COLO668 (cell line): Measurements from ENCODE around the gene WWC2.

ENCODE experiments used
- DNase-seq: peaks from one replicate; lab custom pipeline; 2025; ENCODE audit not compliant: unreplicated experiment; lab: John Stamatoyannopoulos, UW

Gene WWC2

DNA sequence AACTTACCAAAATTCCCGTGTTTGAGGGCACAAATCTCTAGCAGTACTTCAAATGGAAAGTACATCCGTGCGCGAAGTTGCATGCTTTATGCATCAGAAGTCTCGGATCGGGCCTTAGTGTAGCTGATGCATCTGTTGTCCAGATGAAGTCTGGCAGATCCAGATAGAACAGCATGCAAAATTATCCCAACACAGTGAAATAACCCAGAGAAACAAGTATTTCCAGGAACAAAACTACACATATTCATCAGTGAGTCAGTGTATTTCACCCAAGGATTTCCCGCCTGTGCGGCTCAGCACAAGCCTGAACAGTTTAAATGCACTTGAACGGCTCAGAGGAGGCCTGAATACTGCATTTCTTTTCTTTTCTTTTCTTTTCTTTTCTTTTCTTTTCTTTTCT is 250.6 kb downstream of the WWC2 start:
- no peak for DNase-seq

DNA sequence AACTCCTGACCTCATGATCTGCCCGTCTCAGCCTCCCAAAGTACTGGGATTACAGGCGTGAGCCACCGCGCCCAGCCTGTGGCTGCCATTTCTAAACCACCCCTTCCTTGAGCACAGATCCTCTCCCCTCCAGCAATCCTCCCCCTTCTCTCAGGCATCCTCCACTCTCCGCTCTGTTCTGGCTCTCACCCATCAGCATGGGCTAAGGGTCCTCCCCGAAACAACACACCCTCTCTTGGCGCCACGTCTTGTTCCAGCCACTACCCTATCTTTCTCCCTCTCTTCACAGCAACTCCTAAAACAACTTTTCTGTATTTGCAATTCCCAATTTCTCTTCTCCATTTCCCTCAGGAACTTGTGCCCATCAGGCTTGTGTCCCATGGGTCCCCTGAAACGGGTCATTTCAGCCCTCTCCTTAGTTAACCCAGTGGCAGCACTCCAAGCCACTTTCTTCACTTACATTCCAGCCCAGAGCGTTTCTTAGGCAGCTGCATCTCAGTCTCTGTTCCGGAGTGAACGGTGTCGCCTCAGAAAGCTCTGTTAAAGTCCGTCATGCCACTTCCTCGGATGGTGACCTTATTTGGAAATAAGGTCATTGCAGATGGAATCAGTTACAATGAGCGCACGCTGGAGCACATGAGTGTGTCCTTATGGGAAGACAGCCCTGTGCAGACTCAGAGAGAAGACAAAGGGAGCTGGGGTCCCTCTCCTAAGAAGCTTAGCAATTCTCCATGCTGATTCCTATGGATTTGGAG is 251.4 kb downstream of the WWC2 start:
- DNase-seq, result no peak

DNA sequence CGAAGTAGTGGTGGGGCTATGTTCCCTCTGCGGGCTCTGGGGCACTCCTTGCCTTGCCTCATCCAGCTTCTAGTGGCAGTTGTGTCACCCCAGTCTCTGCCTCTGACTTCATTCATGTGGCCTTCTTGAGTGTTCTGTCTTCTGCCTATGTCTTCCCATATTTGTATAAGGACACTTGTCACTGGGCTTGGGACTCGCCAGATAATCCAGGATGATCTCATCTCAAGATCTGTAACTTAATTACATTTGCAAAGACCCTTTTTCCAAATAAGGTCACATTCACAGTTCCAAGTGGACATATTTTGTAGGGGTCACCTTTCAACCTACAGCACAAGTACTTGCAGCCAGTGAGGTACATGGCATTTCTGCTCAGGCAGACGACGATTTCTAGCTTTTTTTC is 253.5 kb downstream of the WWC2 start:
- DNase-seq, result no peak

DNA sequence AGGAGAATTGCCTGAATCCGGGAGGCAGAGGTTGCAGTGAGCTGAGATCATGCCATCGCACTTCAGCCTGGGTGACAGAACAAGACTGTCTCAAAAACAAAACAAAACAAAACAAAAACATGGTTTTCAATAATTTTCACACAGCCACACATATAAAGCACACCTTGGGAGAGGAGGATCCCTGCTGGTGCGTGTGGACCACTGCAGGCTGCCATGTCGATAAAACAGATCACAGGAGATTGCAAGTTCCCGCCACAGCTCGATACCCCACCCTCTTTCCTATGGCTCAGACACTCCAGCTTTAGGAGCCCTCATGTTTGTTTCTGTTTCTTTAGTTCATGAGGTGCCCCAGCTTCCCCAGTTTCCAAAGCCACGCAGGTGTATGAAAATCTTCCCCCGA is 254.5 kb downstream of the WWC2 start:
- no peak for DNase-seq

DNA sequence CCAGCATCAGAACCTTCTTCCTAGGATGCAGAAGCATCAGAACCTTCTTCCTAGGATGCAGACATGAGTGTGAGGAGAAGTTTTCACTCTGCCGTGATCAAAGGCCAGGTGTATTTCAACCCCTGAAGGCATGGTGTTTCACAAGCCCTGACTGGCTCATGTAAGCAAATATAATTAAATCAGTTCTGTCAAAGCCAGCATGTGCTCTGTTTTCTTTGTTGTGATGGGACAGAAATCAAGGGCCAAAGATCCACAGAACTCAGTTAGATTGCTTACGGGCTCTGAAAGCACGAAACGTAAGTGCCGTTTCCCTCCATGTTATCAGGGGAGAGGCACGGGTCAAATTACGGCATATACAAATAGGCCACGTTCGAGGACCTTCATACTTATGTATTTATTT is 255.2 kb downstream of the WWC2 start:
- DNase-seq, result peak; percentile 32

DNA sequence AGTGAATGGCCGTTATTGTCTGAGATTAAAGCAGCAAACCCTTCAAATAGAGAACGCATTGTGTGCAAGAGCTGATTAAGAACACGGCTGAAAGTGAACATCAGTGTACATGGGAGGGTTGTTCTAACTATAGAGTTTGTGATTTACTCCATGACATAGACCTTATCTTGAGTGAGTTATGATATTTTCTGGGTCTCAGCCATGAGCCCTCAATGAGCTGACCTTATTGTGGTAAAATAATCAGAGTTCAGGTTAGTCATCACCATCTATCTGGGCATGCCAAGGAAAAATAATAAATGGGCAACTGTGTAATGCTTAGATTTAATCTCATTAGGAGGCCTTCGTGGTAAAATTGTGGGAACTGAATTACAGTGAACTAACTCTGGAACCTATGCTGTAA is 256.3 kb downstream of the WWC2 start:
- no peak for DNase-seq

DNA sequence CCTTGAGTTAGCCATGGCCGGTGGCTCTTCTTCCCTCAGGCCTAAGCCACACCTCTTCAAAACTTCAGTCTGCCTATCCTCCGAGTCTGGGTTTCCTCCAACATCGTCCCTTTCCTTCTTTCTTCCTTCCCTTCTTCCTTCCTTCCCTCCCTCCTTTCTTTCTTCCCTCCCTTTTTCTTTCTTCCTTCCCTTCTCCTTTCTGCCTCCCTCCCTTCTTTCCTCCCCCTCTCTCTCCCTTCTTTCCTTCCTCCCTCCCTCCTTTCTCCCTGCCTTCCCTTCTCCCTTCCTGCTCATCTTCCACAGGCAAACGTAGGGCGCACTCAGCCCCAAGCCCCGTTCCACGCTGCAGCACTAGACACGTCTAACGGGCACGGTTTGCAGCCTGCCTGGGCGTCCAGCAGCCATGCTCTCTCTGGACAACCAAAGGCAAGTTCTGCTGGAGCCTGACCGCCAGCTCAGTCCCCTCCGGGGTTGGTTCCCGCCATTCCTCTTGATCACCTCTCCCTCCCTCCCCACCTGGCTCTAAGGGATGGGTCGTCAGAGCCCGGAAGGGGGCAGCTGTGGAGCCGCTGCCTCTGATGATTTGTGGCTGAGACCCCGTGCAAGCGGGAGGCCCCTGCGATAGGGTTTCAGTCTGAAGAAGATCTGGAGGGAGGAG is 257.2 kb downstream of the WWC2 start:
- DNase-seq, result no peak

DNA sequence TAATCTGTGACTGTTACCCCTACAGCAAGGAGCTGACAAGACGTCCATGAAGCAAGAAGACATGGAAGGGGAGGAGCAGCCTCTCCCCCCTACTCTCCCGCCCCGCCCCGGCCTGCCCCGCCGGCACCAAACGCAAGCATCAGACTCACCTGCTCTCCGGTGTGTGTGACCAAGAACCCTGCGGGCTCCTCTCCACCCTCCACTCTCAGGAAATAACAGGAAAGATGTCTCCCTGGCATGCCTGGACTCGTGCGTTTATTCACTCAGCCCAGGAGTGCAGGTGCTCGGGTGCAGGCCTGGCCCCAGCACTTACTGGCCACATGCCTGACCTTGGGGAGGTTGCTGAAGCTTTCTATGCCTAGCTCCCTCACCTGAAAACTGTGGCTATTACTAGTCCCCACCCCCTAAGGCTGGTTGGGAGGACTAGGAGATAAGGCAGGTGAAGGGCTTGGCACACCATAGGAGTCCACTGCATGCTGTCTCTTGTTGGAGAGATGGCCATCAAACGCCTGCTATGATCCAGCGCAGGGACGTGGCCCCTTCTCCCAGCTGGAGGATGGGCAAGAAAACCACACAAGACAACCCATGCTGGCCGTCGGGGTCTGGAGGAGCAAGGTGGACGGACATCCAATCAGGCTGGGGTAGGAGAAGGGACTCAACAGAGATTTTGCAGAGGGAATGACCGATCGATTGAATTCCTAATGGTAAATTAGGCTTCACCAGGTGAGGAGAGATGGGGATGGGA is 258.0 kb downstream of the WWC2 start:
- peak; percentile 35 for DNase-seq

DNA sequence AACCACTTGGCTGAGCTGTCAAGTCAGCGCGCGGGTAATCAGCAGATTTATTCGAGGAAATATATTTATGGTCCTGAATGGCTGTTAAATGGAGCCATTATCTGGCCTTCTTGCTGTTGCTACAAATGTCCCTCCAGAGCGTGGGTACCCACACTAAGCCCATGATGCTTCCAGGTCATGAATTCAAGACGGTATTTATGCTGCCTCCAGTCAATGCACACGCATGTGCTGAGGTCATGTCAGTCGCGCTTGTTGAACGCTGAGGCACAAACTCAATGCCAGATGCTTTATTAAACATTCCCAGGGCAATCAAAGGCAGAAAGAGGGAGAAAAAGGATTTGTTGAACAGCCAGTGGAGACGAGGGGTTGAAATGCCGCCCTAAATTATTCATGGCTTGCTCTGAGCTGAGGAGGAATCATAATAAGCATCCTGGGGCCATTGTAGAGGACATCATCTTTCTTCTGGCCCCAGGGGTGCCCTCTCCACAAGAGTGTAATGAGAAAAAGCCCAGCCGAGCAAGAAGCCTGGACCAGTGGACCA is 259.2 kb downstream of the WWC2 start:
- DNase-seq, result no peak

DNA sequence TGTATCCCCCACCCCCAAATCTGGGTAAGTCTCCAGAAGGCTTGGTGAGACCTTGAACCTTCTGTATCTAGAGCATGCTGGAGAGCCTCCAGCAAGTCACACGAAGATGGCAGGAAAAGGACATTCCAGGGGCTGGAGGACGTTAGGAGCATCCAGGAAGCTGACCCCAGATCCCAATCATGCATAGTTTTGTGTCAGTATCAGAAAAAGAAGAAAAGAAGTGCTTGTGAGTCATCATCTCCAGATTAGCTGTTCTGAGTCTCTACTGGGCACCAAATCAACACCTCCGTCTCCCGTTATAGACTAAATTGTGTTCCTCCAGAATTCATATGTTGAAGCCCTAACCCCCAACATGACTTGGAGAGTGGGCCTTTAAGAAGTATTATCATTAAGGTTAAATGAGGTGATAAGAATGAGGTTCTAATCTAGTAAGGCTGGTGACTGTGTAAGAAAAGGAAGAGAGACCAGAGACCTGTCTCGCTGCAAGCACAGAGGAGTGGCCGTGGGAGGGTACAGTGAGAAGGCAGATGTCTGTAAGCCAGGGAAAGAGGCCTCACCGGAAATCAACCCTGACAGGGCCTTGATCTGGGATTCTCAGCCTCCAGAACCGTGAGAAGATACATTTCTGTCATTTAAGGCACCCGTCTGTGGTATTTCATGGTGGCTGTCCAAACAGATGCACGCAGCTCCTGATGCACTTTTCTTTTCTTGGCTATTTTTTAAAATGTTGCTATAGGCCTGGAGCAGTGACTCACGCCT is 261.3 kb downstream of the WWC2 start:
- DNase-seq, result no peak

DNA sequence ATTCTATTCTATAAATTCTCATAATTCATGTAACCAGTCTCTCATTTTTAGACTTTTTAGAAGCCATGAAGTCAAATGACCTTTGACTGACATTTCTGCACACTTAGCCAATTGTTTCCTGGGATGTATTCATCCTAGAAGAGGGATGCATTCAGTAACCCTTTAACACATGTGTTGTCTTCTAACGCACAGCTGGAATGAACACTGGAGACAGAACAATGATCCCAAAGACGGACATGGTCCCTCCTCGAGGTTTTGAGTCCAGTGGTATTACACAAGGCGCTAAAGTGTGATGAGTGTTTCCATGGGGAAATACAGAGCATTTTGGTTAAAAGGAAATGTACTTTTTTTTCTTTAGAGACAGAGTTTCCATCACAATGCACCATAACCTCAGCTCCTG is 263.0 kb downstream of the WWC2 start:
- DNase-seq, result no peak

DNA sequence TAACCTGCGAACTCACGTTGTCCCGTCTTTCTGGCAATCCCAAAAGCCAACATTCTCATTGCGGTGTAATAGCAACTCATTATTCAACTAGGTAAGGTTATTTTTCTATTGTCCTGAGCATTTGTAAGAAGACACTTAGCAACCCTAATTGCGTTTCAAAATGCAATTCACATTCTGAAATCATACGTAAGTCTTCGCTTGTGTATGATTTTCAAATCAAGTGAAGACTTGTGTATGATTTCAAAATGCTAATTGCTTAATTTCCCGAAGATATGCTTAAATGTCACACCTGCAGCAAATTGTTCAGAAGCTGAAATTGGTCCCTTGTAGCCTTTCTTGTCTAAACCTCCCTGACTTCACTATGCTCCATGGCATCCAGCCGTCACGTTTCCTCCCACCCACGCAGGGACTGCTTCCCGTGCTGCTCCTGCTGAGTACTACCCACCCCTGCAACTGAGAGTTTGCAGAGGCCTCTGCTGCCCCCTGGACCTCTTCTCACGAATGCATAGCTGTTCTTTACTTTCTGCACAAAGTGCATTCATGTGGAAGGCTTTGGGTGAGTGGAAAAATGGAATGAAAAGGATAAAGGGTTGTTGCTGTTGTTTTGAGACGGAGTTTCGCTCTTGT is 264.0 kb downstream of the WWC2 start:
- DNase-seq, result no peak

DNA sequence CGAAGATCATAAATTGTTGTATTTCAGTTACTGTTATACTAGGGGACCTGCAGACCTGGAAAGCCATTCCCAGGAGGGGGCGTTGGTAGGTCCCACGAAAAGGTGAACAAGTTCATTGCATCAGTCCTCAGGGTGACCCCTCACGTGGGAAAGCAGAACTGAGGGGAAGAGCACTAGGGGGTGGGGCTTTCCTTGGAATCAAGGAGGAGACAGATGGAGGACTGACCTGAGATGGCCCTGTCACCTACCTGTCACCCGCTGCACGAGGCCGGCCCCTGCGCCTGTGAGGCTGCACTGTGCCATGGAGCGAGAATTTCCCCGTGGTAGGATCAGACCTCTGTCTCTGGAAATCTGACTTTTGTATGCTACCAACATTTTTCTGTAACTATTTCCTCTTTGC is 265.0 kb downstream of the WWC2 start:
- no peak for DNase-seq

DNA sequence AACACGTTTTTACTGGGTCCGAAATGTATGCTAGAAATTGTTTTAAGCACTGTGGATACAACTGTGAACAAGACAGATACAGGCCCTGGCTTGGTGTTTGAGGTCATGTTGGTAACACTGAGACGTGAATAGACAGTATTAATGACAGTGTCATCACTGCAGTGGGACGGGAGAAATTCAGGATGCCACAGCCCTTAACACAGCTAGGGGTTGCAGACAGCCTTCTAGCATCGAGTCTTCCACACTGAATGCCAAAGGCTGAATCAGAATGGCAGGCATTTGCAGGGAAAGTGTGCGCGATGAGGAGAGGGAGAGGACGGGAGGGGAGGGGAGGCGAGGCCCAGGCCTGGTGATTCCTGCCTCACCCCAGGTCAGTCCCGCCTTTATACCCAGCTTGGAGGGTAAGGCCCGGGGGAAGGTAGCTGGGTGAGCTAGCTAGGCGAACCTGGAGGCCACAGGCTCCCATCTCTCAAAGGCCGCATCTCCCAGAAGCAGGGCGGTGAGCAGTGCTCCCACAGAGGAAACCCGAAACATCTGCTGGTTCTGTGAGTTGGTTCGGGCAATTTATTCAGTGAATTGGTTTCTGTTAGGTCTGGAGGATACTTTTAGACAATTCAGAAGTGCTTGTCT is 267.3 kb downstream of the WWC2 start:
- DNase-seq, result no peak

DNA sequence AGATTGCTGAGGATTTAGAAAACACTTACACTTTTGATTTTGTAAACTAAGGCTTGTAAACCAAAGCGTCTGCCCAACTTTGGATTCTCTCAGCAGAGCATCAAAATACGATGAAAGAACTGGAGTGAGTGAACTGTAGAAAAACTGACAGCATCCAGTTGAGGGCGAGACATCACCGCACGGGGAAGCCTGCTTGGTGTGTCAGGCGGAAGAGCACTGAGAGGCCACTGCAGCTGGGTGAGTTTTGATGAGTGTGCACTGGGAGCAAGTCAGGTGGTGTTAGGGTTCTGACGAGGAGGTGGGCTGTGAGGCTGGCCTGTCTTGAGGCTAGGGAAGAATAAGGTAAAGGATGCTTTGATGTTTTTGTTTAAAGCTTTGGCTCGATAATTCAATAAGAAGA is 270.0 kb downstream of the WWC2 start:
- no peak for DNase-seq
